Prostate gland (tissue), 2 donors: Measurements from ENCODE around the gene CLEC16A.

Experiments used
- CTCF ChIP-seq, 4 experiments: fragments of 200-600 bp in 2 of 4; fragments of 450-650 bp in 2 of 4; sonication (generic) in 2 of 4; IDR thresholded peaks; 1 replicate in 3 of 4; 2 replicates in 1 of 4; pipeline ENCODE4 v1.5.1; 2016 to 2019; ENCODE audit warnings: antibody characterized with exemption in 4 of 4, mild to moderate bottlenecking in 2 of 4, moderate library complexity in 2 of 4
- POLR2A ChIP-seq: fragments of 450-650 bp; IDR thresholded peaks from one replicate; pipeline ENCODE4 v1.6.1; 2016; ENCODE audit warnings: antibody characterized with exemption, mild to moderate bottlenecking
- POLR2AphosphoS5 ChIP-seq: sonication (generic); formaldehyde crosslinking; IDR thresholded peaks from one replicate; pipeline ENCODE4 v1.6.1; 2017; ENCODE audit warnings: antibody characterized with exemption

GRCh38 chr16:11196286-11196828 is 252.0 kb downstream of the CLEC16A start:
- TF ChIP-seq CTCF (IDR thresholded peaks at IDR 0.05) (no peak), POLR2A (no peak), POLR2AphosphoS5 (no peak)
